MM.1S (cell line): Measurements from ENCODE around the gene NFKBIZ.

Source experiments
- CTCF ChIP-seq: fragments of 300-600 bp; sonication (generic); IDR thresholded peaks from 2 replicates; pipeline ENCODE4 v1.5.1; 2016; ENCODE audit warnings: antibody characterized with exemption, low read length, mixed read lengths
- EZH2 ChIP-seq: fragments of 300-600 bp; sonication (generic); optimal IDR thresholded peaks from 2 replicates; pipeline ENCODE3; 2017; ENCODE audit warnings: low read depth, mild to moderate bottlenecking, antibody characterized with exemption, low read length, mixed read lengths

GRCh38 chr3:101853982-101854381 is 4.7 kb downstream of the NFKBIZ start:
- TF ChIP-seq CTCF (no peak), EZH2 (no peak)
